ENCODE results near the gene TLR10. TPM values are rescaled to one million over a fixed set of nuclear protein-coding genes. Genes with fewer than 3 reads are reported as not detected.
"Not testable (repeated sequence)": the region's sequence is repeated elsewhere in the genome, so short reads cannot be mapped to it uniquely, and the experiment has no call there.

The TLR10 gene
- total RNA-seq, 1 donor from 2014 or later: not detected

GRCh38 chr4:38781854-38782261 lies 932 bp downstream of the TLR10 start:
- Histone ChIP-seq H3K9me3 (no peaks in the 10 kb centered on the region), H3K4me3 (no peak overlapping the region), H3K27ac (no peak overlapping the region), H3K36me3 (no peaks in the 10 kb centered on the region), H3K27me3 (no peaks in the 10 kb centered on the region), H3K4me1 (no peaks in the 10 kb centered on the region)
- TF ChIP-seq CTCF (IDR thresholded peaks at IDR 0.05) (no peak), POLR2AphosphoS5 (IDR thresholded peaks at IDR 0.05; ENCODE audit: insufficient read depth in 1 of 2, low read depth in 1 of 2) (no peak), POLR2A (IDR thresholded peaks at IDR 0.05) (no peak)
- DNase-seq (ENCODE audit: extremely low spot score in 2 of 2): no peak
- intact Hi-C loops (cut with DNase I): no loop called here

DNA sequence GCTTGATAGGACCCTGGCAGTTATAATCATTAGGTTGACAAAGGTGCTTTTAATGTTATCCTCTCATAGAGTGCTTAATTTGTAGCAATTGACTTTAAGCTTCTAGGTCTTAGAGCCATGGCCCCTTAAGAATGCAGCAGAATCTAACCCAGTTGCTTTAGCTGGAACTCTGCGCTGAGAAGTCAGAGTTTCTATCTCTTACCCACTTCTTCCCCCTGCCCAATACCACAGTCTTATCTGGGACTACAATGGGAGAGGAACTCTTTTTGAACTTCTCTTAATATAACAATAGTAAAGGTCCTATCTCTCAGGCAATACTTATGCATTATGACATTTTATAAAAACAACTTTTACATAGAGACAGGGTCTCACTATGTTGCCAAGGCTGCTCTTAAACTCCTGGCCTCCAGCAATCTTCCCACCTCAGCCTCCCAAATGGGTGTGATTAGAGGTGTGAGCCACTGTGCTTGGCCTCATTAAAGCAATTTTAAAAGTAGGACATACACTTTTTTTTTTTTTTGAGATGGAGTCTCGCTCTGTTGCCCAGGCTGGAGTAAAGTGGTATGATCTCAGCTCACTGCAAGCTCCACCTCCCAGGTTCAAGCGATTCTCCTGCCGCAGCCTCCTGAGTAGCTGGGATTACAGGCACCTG lies 1.8 kb downstream of the TLR10 start:
- TF ChIP-seq POLR2AphosphoS5 (IDR thresholded peaks at IDR 0.05; ENCODE audit: insufficient read depth in 1 of 2, low read depth in 1 of 2): no peak
- TF ChIP-seq CTCF (IDR thresholded peaks at IDR 0.05): no peak
- TF ChIP-seq POLR2A (IDR thresholded peaks at IDR 0.05): no peak
- H3K36me3 ChIP-seq: no peaks in the 10 kb centered on the region
- no peaks in the 10 kb centered on the region for H3K27me3 ChIP-seq
- DNase-seq (ENCODE audit: extremely low spot score in 2 of 2): no peak
- intact Hi-C loops (cut with DNase I): no loop called here
- no peaks in the 10 kb centered on the region for H3K9me3 ChIP-seq
- H3K4me1 ChIP-seq: no peaks in the 10 kb centered on the region
- no peak overlapping the region for H3K27ac ChIP-seq
- H3K4me3 ChIP-seq: no peak overlapping the region

DNA sequence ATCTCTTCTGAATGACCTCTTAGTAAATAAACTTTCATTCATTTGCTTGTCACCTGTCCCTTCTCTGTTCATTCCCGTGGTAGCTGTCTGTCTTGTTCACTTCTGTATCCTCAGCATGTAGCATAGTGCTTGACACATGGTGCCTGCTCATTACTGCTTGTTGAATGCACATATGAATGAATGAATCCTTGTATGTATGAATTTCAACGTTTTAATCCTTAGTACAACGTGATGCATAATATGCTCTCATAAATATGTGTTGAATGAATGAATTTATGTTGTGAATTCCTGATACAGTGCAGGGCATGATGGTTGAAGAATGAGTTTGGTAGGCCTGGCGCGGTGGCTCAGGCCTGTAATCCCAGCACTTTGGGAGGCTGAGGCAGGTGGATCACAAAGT lies 3.0 kb downstream of the TLR10 start:
- no peaks in the 10 kb centered on the region for H3K36me3 ChIP-seq
- no peak overlapping the region for H3K27ac ChIP-seq
- no peak for DNase-seq (ENCODE audit: extremely low spot score in 2 of 2)
- no peaks in the 10 kb centered on the region for H3K9me3 ChIP-seq
- no peaks in the 10 kb centered on the region for H3K4me1 ChIP-seq
- intact Hi-C loops (cut with DNase I): no loop called here
- H3K27me3 ChIP-seq: no peaks in the 10 kb centered on the region
- H3K4me3 ChIP-seq: no peak overlapping the region
- TF ChIP-seq POLR2AphosphoS5 (IDR thresholded peaks at IDR 0.05; ENCODE audit: insufficient read depth in 1 of 2, low read depth in 1 of 2) (no peak), CTCF (IDR thresholded peaks at IDR 0.05) (no peak), POLR2A (IDR thresholded peaks at IDR 0.05) (no peak)

DNA sequence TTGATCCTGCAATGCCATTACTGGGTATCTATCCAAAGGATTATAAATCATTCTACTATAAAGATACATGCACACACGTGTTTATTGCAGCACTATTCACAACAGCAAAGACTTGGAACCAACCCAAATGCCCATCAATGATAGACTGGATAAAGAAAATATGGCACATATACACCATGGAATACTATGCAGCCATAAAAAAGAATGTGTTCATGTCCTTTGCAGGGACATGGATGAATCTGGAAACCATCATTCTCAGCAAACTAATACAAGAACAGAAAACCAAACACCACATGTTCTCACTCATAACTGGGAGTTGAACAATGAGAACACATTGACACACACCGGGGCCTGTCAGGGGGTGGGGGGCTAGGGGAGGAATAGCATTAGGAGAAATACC lies 4.9 kb downstream of the TLR10 start:
- H3K36me3 ChIP-seq; H3K27me3 ChIP-seq; DNase-seq (ENCODE audit: extremely low spot score in 2 of 2); H3K9me3 ChIP-seq; H3K27ac ChIP-seq; H3K4me1 ChIP-seq; H3K4me3 ChIP-seq; intact Hi-C loops (cut with DNase I): not testable (repeated sequence)

DNA sequence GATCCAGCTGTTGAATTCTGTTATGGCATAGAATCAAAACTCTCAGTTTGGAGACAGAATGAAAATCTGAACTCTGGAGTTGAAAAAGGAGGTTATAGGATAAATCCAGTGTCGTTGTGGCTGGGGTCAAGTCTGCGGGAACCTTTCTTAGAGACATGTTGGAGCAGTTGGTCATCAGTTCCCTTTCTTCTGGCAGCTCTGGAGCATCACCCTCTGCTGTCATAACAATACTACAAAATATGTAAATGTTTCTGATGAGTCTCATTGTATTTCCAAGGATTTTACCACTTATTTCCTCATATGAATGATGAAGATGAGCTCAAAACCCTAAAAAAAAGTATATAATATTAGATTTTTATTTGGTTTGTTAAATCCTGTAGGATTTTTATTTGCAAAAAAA lies 7.5 kb downstream of the TLR10 start:
- no peaks in the 10 kb centered on the region for H3K9me3 ChIP-seq
- no peak overlapping the region for H3K4me3 ChIP-seq
- intact Hi-C loops (cut with DNase I): no loop called here
- H3K27me3 ChIP-seq: no peaks in the 10 kb centered on the region
- no peak for TF ChIP-seq POLR2AphosphoS5 (IDR thresholded peaks at IDR 0.05; ENCODE audit: insufficient read depth in 1 of 2, low read depth in 1 of 2)
- no peak for TF ChIP-seq CTCF (IDR thresholded peaks at IDR 0.05)
- no peak for TF ChIP-seq POLR2A (IDR thresholded peaks at IDR 0.05)
- no peak overlapping the region for H3K27ac ChIP-seq
- no peaks in the 10 kb centered on the region for H3K4me1 ChIP-seq
- H3K36me3 ChIP-seq: no peaks in the 10 kb centered on the region
- no peak for DNase-seq (ENCODE audit: extremely low spot score in 2 of 2)

Data from vagina (tissue), 2 donors.